ENCODE results near the gene FAM161A.
A peak's percentile ranks its signal among the peaks of the same experiment; 100 is the strongest.
"Not testable (repeated sequence)": the region's sequence is repeated elsewhere in the genome, so short reads cannot be mapped to it uniquely, and the experiment has no call there.

The FAM161A gene

GRCh38 chr2:61853847-61854563 lies at the start of gene FAM161A:
TSS of gene FAM161A (minus strand) at chr2:61854060. CDS start at chr2:61854041, 19 bp downstream.
- peak; percentile 76 for DNase-seq

- no peak for DNase-seq
Observed at GRCh38 chr2:61900281-61900680, 46.4 kb upstream of the FAM161A start.

- DNase-seq = no peak
Observed at GRCh38 chr2:61898810-61899209, 45.0 kb upstream of the FAM161A start.

- DNase-seq = peak; percentile 75
Observed at GRCh38 chr2:61888267-61889055, 34.6 kb upstream of the FAM161A start, which contains the start of gene CCT4. TSS of gene CCT4 (minus strand) at chr2:61888656. CDS start at chr2:61888507, 149 bp downstream.

GRCh38 chr2:61887717-61888266 lies 33.9 kb upstream of the FAM161A start:
- DNase-seq = no peak

- no peak for DNase-seq
Observed at GRCh38 chr2:61885896-61886603, 32.2 kb upstream of the FAM161A start.

GRCh38 chr2:61882850-61883249 lies 29.0 kb upstream of the FAM161A start:
- no peak for DNase-seq

GRCh38 chr2:61879351-61879750 lies 25.5 kb upstream of the FAM161A start:
- DNase-seq = not testable (repeated sequence)

GRCh38 chr2:61878761-61879160 lies 24.9 kb upstream of the FAM161A start:
- no peak for DNase-seq

- no peak for DNase-seq
Observed at GRCh38 chr2:61877571-61878245, 23.8 kb upstream of the FAM161A start.

GRCh38 chr2:61876400-61876799 lies 22.5 kb upstream of the FAM161A start:
- DNase-seq = no peak

- DNase-seq = not testable (repeated sequence)
Observed at GRCh38 chr2:61866482-61867089, 12.7 kb upstream of the FAM161A start.

GRCh38 chr2:61862085-61862484 lies 8.2 kb upstream of the FAM161A start:
- no peak for DNase-seq

GRCh38 chr2:61857224-61857623 lies 3.4 kb upstream of the FAM161A start:
- no peak for DNase-seq

- DNase-seq = no peak
Observed at GRCh38 chr2:61855318-61855613, 1.4 kb upstream of the FAM161A start.

GRCh38 chr2:61854564-61855317 lies 881 bp upstream of the FAM161A start:
- peak; percentile 96 for DNase-seq

GRCh38 chr2:61853086-61853846 lies 594 bp downstream of the FAM161A start:
- DNase-seq = peak; percentile 72

- not testable (repeated sequence) for DNase-seq
Observed at GRCh38 chr2:61851270-61851669, 2.6 kb downstream of the FAM161A start.

GRCh38 chr2:61845320-61845719 lies 8.5 kb downstream of the FAM161A start:
- no peak for DNase-seq

- no peak for DNase-seq
Observed at GRCh38 chr2:61841286-61841685, 12.6 kb downstream of the FAM161A start.

GRCh38 chr2:61834893-61835292 lies 19.0 kb downstream of the FAM161A start:
- DNase-seq = no peak
